Left lung (tissue), 10 donors: ENCODE measurements around the gene C12orf43. TPM values are rescaled to one million over a fixed set of nuclear protein-coding genes. Genes with fewer than 3 reads are reported as not detected.
A peak's percentile ranks its signal among the peaks of the same experiment; 100 is the strongest.

Source experiments
- ATAC-seq: fragments of 200-7000 bp; cut with Tn5 transposase; one replicate; pipeline ENCODE4 v1.9.1; 2020; ENCODE audit warnings: moderate library complexity
- DNase-seq, 4 donors: peaks; one replicate each; pipeline ENCODE4 v3.0.0-alpha.2; 2013 to 2020
- H3K27ac ChIP-seq, 2 donors: fragments of 200-600 bp; sonication (generic) in 1 of 2; one replicate each; pipeline versions ENCODE4 v1.5.0 to v1.8.0; 2020 to 2021
- H3K27me3 ChIP-seq, 2 donors: fragments of 200-600 bp; sonication (generic) in 1 of 2; one replicate each; pipeline versions ENCODE4 v1.5.0 to v1.8.0; 2020 to 2021
- H3K36me3 ChIP-seq, 2 donors: fragments of 200-600 bp; sonication (generic) in 1 of 2; one replicate each; pipeline versions ENCODE4 v1.5.0 to v1.8.0; 2020 to 2021
- H3K4me1 ChIP-seq, 2 donors: fragments of 200-600 bp; one replicate each; pipeline ENCODE4 v1.8.0; 2021
- H3K4me3 ChIP-seq, 2 donors: fragments of 200-600 bp; sonication (generic) in 1 of 2; one replicate each; pipeline versions ENCODE4 v1.5.0 to v1.8.0; 2020 to 2021; ENCODE audit warnings: mild to moderate bottlenecking in 1 of 2
- H3K9me3 ChIP-seq, 2 donors: fragments of 200-600 bp; sonication (generic) in 1 of 2; one replicate each; pipeline versions ENCODE4 v1.5.0 to v1.8.0; 2020 to 2021
- CTCF ChIP-seq, 2 donors: fragments of 200-600 bp; sonication (generic) in 1 of 2; IDR thresholded peaks; one replicate each; pipeline versions ENCODE4 v1.5.0 to v1.8.0; 2021; ENCODE audit warnings: antibody characterized with exemption in 2 of 2
- intact Hi-C, 2 donors: fragments of 100-400 bp; cut with DNase I; formaldehyde crosslinking; loops; one replicate each; pipeline versions ENCODE4 v1.11.2 to v1.14.2; 2022
- polyA plus RNA-seq, 6 donors: library from polyadenylated mRNA; unstranded; fragments of 120-200 nt; gene quantifications; one replicate each; pipeline ENCODE4 v1.2.1, GENCODE V29; 2013; ENCODE audit not compliant: insufficient read length in 6 of 6
- total RNA-seq, 2 donors: library from RNA; stranded (reverse); fragmentation: NEBNext Ultra II Directional; extraction: Animal tissue kit (Norgen Biotek cat#: 25700); gene quantifications; one replicate each; pipeline ENCODE4 v1.2.1, GENCODE V29; 2021
- donor health status: DM: no; HTN: yes; CAD: no.
- donor health status: DM: no; HTN: no; CAD: no.

The C12orf43 gene
- total and polyA plus RNA-seq, 8 donors, result 11.9 to 20.6 (median 16.6) TPM

- no peaks in the 10 kb centered on the region for H3K9me3 ChIP-seq
- ATAC-seq (no peak), DNase-seq (no peak)
- TF ChIP-seq CTCF (IDR thresholded peaks at IDR 0.05), result no peak
- H3K27me3 ChIP-seq, result peaks cover 0 to 6% of the 10 kb centered on the region in 2 donors
- no peak overlapping the region for H3K4me3 ChIP-seq
- intact Hi-C loops, result no loop called here
- H3K27ac ChIP-seq, result no peak overlapping the region
- H3K36me3 ChIP-seq, result no peaks in the 10 kb centered on the region
- H3K4me1 ChIP-seq, result no peaks in the 10 kb centered on the region
These were observed 21.5 kb downstream of the C12orf43 start for GRCh38 chr12:120994589-120995337.

GRCh38 chr12:120994059-120994458 lies 22.2 kb downstream of the C12orf43 start:
- intact Hi-C loops, result no loop called here
- Histone ChIP-seq H3K27ac (no peak overlapping the region), H3K36me3 (no peaks in the 10 kb centered on the region), H3K4me3 (no peak overlapping the region), H3K27me3 (peaks cover 0 to 4% of the 10 kb centered on the region in 2 donors), H3K4me1 (no peaks in the 10 kb centered on the region), H3K9me3 (no peaks in the 10 kb centered on the region)
- DNase-seq (peak in 1 of 4 donors; percentile 73), ATAC-seq (no peak)
- no peak for TF ChIP-seq CTCF (IDR thresholded peaks at IDR 0.05)

GRCh38 chr12:120993496-120993895 lies 22.8 kb downstream of the C12orf43 start:
- TF ChIP-seq CTCF (IDR thresholded peaks at IDR 0.05), result no peak
- ATAC-seq (no peak), DNase-seq (peak in 1 of 4 donors; percentile 40)
- no peaks in the 10 kb centered on the region for H3K4me1 ChIP-seq
- no peak overlapping the region for H3K4me3 ChIP-seq
- no peaks in the 10 kb centered on the region for H3K27me3 ChIP-seq
- intact Hi-C loops, result no loop called here
- no peak overlapping the region for H3K27ac ChIP-seq
- no peaks in the 10 kb centered on the region for H3K9me3 ChIP-seq
- H3K36me3 ChIP-seq, result no peaks in the 10 kb centered on the region

- no peak overlapping the region for H3K4me3 ChIP-seq
- H3K27ac ChIP-seq, result no peak overlapping the region
- H3K27me3 ChIP-seq, result no peaks in the 10 kb centered on the region
- intact Hi-C loops, result no loop called here
- H3K4me1 ChIP-seq, result no peaks in the 10 kb centered on the region
- DNase-seq, result no peak
- H3K9me3 ChIP-seq, result no peaks in the 10 kb centered on the region
- no peaks in the 10 kb centered on the region for H3K36me3 ChIP-seq
- ATAC-seq, result no peak
- TF ChIP-seq CTCF (IDR thresholded peaks at IDR 0.05), result no peak
These were observed 23.3 kb downstream of the C12orf43 start for GRCh38 chr12:120992989-120993388.

GRCh38 chr12:120991965-120992364 lies 24.3 kb downstream of the C12orf43 start:
- no peak for TF ChIP-seq CTCF (IDR thresholded peaks at IDR 0.05)
- DNase-seq (no peak), ATAC-seq (no peak)
- intact Hi-C loops, result no loop called here
- H3K27ac ChIP-seq, result no peak overlapping the region
- no peaks in the 10 kb centered on the region for H3K9me3 ChIP-seq
- no peaks in the 10 kb centered on the region for H3K4me1 ChIP-seq
- H3K27me3 ChIP-seq, result no peaks in the 10 kb centered on the region
- H3K36me3 ChIP-seq, result no peaks in the 10 kb centered on the region
- no peak overlapping the region for H3K4me3 ChIP-seq
